Tibial artery (tissue), 4 donors: Measurements from ENCODE around the gene HAAO.

Experiments used
- DNase-seq, 2 donors: peaks; one replicate each; pipeline ENCODE4 v3.0.0-alpha.2; 2019
- H3K27ac ChIP-seq, 2 donors: fragments of 200-600 bp; sonication (generic) in 1 of 2; 1 replicate in 1 of 2; 2 replicates in 1 of 2; pipeline ENCODE4 v1.5.1; 2018 to 2019; ENCODE audit warnings: mild to moderate bottlenecking in 1 of 2
- H3K27me3 ChIP-seq, 2 donors: fragments of 200-600 bp; sonication (generic) in 1 of 2; one replicate each; pipeline versions ENCODE4 v1.5.1 to v1.6.0; 2016 to 2019
- H3K36me3 ChIP-seq, 3 donors: fragments of 200-600 bp; sonication (generic) in 2 of 3; one replicate each; pipeline ENCODE4 v1.5.1; 2016 to 2019; ENCODE audit warnings: mild to moderate bottlenecking in 2 of 3
- H3K4me1 ChIP-seq, 4 donors: fragments of 200-600 bp; sonication (generic) in 2 of 4; 1 replicate in 3 of 4; 2 replicates in 1 of 4; pipeline ENCODE4 v1.5.1; 2016 to 2019
- H3K4me3 ChIP-seq, 2 donors: fragments of 200-600 bp; sonication (generic) in 1 of 2; 1 replicate in 1 of 2; 2 replicates in 1 of 2; pipeline ENCODE4 v1.5.1; 2018 to 2019; ENCODE audit warnings: mild to moderate bottlenecking in 2 of 2
- H3K9me3 ChIP-seq, 3 donors: fragments of 200-600 bp; sonication (generic) in 1 of 3; one replicate each; pipeline ENCODE4 v1.5.1; 2016 to 2019
- CTCF ChIP-seq, 2 experiments: fragments of 200-600 bp in 1 of 2; fragments of 450-650 bp in 1 of 2; IDR thresholded peaks; one replicate each; pipeline ENCODE4 v1.5.1; 2017 to 2019; ENCODE audit warnings: antibody characterized with exemption in 2 of 2, mild to moderate bottlenecking in 1 of 2, moderate library complexity in 1 of 2
- intact Hi-C: fragments of 100-400 bp; cut with DNase I; formaldehyde crosslinking; loops from one replicate; pipeline ENCODE4 v1.15.0; 2023; ENCODE audit warnings: low total_unique reads

HAAO gene

DNA sequence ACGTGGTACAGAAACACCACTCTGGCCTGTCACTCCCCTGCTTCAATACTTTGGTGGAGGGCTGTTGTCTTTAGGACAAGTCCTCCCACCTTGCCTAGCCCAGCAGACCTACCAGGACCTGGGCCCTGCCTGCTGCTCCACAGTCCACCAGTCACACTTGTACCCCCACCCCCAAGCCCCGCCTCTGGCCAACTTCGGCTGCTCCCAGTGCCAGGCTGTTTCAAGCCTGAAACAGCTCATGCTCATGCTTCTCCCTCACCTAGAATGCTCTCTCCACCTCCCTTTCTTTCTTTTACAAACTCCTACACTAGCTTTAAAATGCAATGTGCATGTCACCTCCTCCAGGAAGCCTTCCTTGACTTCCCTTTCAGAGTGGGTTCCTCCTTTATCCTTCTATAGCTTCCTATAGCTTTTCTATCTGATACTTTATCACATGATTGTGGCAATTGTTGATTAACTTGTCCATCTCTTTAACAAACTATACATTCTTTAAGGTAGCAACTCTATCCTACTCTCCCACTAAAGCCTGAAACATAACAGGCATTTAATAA, 23.6 kb downstream of the HAAO start:
- Histone ChIP-seq H3K4me3 (no peak overlapping the region), H3K27ac (no peak overlapping the region), H3K4me1 (no peaks in the 10 kb centered on the region), H3K9me3 (no peaks in the 10 kb centered on the region), H3K27me3 (no peaks in the 10 kb centered on the region), H3K36me3 (peaks cover 0 to 17% (median 5%) of the 10 kb centered on the region in 3 donors)
- intact Hi-C loops: no loop called here
- no peak for TF ChIP-seq CTCF (IDR thresholded peaks at IDR 0.05)
- DNase-seq: no peak

DNA sequence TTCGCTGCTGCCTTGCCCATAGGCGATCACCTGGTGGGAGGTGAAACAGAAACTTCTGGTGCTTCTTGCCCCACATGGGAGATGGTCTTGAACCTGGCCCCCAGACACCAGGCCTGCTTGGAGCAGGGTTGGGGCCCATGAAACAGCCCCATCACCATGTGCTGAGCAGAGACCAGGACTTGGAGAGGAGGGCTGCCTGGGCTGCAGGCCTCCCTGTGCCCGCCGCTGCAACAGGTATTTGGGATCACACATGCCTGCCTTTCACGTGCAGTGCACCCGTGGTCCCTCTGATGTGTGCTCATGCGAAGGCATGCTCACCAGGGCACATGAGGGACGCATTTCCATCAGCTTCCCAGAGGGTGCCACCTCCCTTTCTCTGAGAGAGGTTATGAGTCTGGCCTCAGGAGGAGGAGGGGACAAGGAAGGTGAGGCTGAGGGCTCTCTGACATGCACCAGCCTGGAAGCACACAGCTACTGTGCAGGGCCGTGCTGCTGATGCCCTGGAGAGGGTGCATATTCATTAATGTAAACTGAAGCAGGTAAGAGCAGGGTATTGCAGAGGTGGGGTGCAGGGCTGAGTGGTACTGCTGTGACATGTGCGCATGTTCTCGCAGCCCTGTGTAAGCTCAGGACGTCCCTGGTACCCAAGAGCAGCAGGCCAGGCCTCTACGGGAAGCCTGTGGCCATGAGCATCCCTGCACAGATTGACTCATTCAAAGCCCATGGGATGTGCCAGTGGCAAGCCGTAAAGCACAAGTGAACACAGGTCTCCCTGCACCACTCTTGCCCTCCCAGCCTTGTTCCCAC, 24.3 kb downstream of the HAAO start:
- no peak overlapping the region for H3K4me3 ChIP-seq
- H3K36me3 ChIP-seq: peaks cover 0 to 24% (median 5%) of the 10 kb centered on the region in 3 donors
- no peaks in the 10 kb centered on the region for H3K9me3 ChIP-seq
- no peak for TF ChIP-seq CTCF (IDR thresholded peaks at IDR 0.05)
- no peaks in the 10 kb centered on the region for H3K4me1 ChIP-seq
- no peaks in the 10 kb centered on the region for H3K27me3 ChIP-seq
- intact Hi-C loops: no loop called here
- no peak overlapping the region for H3K27ac ChIP-seq
- no peak for DNase-seq

GRCh38 chr2:42767080-42767898, 25.1 kb downstream of the HAAO start:
- H3K27ac ChIP-seq: no peak overlapping the region
- peaks cover 0 to 27% (median 5%) of the 10 kb centered on the region in 3 donors for H3K36me3 ChIP-seq
- H3K4me1 ChIP-seq: no peaks in the 10 kb centered on the region
- H3K9me3 ChIP-seq: no peaks in the 10 kb centered on the region
- no peak overlapping the region for H3K4me3 ChIP-seq
- no peaks in the 10 kb centered on the region for H3K27me3 ChIP-seq
- no peak for DNase-seq
- intact Hi-C loops: no loop called here
- no peak for TF ChIP-seq CTCF (IDR thresholded peaks at IDR 0.05)

DNA sequence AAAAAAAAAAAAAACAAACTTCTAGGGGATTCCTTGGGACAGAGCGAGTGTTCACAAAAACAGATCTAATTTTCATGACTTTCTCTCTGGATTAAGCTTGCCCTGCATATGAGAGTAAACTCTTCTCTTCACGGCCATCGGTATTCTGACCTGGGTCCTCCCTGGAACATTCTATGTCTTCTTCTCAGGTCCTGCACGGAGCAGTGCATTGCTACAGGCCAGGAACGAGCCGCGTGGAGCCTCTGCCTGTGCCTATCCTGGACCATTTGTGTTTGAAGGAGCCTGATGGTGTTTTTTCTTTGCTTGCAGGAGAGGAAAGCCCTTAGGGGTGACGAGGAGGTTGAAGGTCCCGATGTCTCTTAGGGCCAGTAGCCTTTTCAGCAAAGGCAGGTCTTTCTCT, 26.7 kb downstream of the HAAO start:
- intact Hi-C loops: no loop called here
- TF ChIP-seq CTCF (IDR thresholded peaks at IDR 0.05): no peak
- no peaks in the 10 kb centered on the region for H3K27me3 ChIP-seq
- no peak overlapping the region for H3K27ac ChIP-seq
- H3K4me1 ChIP-seq: no peaks in the 10 kb centered on the region
- no peak overlapping the region for H3K4me3 ChIP-seq
- peaks cover 0 to 27% (median 5%) of the 10 kb centered on the region in 3 donors for H3K36me3 ChIP-seq
- H3K9me3 ChIP-seq: no peaks in the 10 kb centered on the region
- DNase-seq: no peak

- intact Hi-C loops: no loop called here
- Histone ChIP-seq H3K4me3 (no peak overlapping the region), H3K36me3 (peaks cover 0 to 27% (median 5%) of the 10 kb centered on the region in 3 donors)
Observed at GRCh38 chr2:42764901-42765300, 27.5 kb downstream of the HAAO start.

More at GRCh38 chr2:42764901-42765300, 27.5 kb downstream of the HAAO start:
- no peaks in the 10 kb centered on the region for H3K27me3 ChIP-seq
- H3K4me1 ChIP-seq: no peaks in the 10 kb centered on the region
- no peak overlapping the region for H3K27ac ChIP-seq
- no peaks in the 10 kb centered on the region for H3K9me3 ChIP-seq
- no peak for TF ChIP-seq CTCF (IDR thresholded peaks at IDR 0.05)
- no peak for DNase-seq
